Measurements from ENCODE around the gene MBOAT2. TPM values are rescaled to one million over a fixed set of nuclear protein-coding genes. Genes with fewer than 3 reads are reported as not detected.
A peak's percentile ranks its signal among the peaks of the same experiment; 100 is the strongest.
"Not testable (repeated sequence)": the region's sequence is repeated elsewhere in the genome, so short reads cannot be mapped to it uniquely, and the experiment has no call there.

Gene MBOAT2, protein sequence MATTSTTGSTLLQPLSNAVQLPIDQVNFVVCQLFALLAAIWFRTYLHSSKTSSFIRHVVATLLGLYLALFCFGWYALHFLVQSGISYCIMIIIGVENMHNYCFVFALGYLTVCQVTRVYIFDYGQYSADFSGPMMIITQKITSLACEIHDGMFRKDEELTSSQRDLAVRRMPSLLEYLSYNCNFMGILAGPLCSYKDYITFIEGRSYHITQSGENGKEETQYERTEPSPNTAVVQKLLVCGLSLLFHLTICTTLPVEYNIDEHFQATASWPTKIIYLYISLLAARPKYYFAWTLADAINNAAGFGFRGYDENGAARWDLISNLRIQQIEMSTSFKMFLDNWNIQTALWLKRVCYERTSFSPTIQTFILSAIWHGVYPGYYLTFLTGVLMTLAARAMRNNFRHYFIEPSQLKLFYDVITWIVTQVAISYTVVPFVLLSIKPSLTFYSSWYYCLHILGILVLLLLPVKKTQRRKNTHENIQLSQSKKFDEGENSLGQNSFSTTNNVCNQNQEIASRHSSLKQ
- 10 to 100 TPM; 24.2 to 24.8 TPM for total RNA-seq
- polyA plus RNA-seq (ENCODE audit: insufficient read depth, low read depth, low replicate concordance), result 21.2 TPM
- long read RNA-seq, donor 1, full-length matches to known transcripts, result 7 of 7 reads
- long read RNA-seq, donor 1, partial matches to known transcripts, result 0 of 7 reads
- long read RNA-seq, donor 1, other reads (novel, unspliced or antisense), result 0 of 7 reads
- long read RNA-seq, donor 2, partial matches to known transcripts, result 0 of 4 reads
- long read RNA-seq, donor 2, other reads (novel, unspliced or antisense), result 0 of 4 reads

DNA sequence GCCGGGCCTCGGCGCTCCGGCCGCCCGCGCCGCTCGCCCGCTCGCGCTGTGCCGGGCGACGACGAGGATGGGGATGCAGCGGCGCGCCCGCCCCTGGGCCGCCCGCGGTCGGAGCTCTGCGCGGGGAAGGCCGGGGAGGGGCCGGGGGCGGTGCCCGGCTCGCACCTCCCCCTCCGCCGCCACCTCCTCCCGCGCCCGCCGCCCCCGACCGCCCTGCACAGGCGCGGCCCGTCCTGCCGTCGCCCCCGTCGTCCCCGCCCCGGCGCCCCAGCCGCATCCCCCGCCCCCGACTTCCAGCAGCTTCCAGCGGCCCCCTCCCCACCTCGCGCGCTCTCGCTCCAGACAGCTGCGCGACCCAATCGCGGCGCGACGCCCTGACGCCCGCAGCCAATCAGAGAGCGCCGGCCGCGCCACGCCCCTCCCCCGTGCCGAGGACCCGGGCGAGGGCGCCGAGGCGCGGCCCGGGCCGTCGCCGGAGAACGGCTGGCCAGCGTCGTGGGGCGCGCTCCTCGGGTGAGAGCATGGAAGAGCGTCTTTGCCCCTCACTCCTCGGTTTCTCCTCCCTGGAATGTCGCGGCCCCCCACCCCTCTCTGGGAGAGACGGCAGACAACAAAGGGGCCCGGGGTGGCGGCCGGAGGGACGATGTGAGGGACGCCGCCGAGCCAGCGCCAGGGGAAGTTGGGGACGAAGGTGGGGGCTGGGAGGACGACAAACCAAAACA lies at the start of gene MBOAT2:
MBOAT2 (minus strand) TSS at position 69 of the 722 bp plus-strand sequence. CDS start 70 bp downstream, outside the sequence.
- 1 to 7% methylated on average over 7 to 39 of the region's 104 CpGs for WGBS, 2 donors
- Histone ChIP-seq H3K4me1 (no peaks in the 10 kb centered on the region), H3K27ac (peak within 1 kb of the TSS; percentile 63 to 84), H3K9me3 (no peaks in the 10 kb centered on the region), H3K4me3 (peak within 1 kb of the TSS; percentile 72 to 76), H3K36me3 (ENCODE audit: low read depth, missing control alignments) (no peaks in the 10 kb centered on the region), H3K27me3 (no peaks in the 10 kb centered on the region)
- intact Hi-C loops (cut with DNase I; ENCODE audit: low total_unique reads), result no loop called here
- TF ChIP-seq POLR2A (IDR thresholded peaks at IDR 0.05), result no peak
- DNase-seq, result peak; percentile 86

DNA sequence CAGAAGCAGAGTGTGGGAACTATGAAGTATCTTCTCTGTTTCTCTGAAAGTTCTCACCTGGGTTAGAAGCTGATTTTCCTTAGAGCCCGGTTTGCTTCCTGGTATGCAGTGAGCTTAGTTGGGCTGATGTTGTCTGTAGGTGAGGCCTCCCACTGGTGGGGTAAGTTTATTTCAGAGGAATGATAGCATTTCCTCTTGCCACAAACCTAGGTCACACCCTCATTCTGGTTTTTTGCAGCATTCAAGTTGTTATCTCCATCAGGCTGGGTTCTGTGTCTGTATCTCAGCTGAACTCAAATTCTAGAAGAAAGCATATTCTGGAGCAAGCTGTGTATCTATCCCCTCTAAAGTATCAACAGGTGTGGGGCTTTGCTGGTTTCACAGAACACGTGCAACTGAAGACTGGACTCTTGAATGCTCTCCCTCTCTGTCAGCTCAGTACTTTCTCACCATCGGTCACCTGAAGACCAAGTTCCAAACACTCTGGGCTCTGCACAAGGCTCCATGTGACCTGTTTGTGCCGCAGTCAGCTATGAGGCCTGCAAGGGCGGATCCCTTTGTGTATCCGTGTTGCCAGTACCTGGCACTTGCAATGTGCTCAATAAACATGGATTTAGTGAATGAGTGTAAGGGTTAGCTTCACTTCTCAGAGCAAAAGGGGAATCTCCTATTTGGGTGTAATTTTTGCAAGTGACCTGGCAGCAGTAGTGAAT lies 49.5 kb upstream of the MBOAT2 start:
- no peaks in the 10 kb centered on the region for H3K27me3 ChIP-seq
- no peaks in the 10 kb centered on the region for H3K36me3 ChIP-seq (ENCODE audit: low read depth, missing control alignments)
- no peak for DNase-seq
- WGBS, 2 donors, result 86 to 93% methylated on average over 6 of the region's 6 CpGs
- no peaks in the 10 kb centered on the region for H3K9me3 ChIP-seq
- H3K27ac ChIP-seq, result no peak overlapping the region
- TF ChIP-seq POLR2A (IDR thresholded peaks at IDR 0.05), result no peak
- TF ChIP-seq, protein P1, sequence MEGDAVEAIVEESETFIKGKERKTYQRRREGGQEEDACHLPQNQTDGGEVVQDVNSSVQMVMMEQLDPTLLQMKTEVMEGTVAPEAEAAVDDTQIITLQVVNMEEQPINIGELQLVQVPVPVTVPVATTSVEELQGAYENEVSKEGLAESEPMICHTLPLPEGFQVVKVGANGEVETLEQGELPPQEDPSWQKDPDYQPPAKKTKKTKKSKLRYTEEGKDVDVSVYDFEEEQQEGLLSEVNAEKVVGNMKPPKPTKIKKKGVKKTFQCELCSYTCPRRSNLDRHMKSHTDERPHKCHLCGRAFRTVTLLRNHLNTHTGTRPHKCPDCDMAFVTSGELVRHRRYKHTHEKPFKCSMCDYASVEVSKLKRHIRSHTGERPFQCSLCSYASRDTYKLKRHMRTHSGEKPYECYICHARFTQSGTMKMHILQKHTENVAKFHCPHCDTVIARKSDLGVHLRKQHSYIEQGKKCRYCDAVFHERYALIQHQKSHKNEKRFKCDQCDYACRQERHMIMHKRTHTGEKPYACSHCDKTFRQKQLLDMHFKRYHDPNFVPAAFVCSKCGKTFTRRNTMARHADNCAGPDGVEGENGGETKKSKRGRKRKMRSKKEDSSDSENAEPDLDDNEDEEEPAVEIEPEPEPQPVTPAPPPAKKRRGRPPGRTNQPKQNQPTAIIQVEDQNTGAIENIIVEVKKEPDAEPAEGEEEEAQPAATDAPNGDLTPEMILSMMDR (IDR thresholded peaks at IDR 0.05), result no peak
- intact Hi-C loops (cut with DNase I; ENCODE audit: low total_unique reads), result no loop called here
- no peaks in the 10 kb centered on the region for H3K4me1 ChIP-seq
- no peak overlapping the region for H3K4me3 ChIP-seq

DNA sequence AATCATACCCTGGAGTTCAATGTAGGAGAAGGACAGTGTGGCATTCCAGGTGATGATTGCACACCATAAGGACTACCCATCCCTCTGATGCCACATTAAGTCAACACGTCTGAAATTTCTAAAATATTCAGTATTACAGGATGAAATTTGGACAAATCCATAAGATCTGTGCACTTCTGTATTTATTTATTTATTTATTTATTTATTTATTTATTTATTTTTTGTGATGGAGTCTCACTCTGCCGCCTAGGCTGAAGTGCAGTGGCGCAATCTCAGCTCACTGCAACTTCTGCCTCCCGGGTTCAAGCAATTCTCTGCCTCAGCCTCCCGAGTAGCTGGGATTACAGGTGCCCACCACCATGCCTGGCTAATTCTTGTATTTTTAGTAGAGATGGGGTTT lies 48.0 kb upstream of the MBOAT2 start:
- H3K4me1 ChIP-seq; H3K9me3 ChIP-seq; DNase-seq; intact Hi-C loops (cut with DNase I; ENCODE audit: low total_unique reads); H3K27me3 ChIP-seq; H3K36me3 ChIP-seq (ENCODE audit: low read depth, missing control alignments); H3K27ac ChIP-seq; H3K4me3 ChIP-seq: not testable (repeated sequence)
- 93 to 96% methylated on average over 5 of the region's 5 CpGs for WGBS, 2 donors

DNA sequence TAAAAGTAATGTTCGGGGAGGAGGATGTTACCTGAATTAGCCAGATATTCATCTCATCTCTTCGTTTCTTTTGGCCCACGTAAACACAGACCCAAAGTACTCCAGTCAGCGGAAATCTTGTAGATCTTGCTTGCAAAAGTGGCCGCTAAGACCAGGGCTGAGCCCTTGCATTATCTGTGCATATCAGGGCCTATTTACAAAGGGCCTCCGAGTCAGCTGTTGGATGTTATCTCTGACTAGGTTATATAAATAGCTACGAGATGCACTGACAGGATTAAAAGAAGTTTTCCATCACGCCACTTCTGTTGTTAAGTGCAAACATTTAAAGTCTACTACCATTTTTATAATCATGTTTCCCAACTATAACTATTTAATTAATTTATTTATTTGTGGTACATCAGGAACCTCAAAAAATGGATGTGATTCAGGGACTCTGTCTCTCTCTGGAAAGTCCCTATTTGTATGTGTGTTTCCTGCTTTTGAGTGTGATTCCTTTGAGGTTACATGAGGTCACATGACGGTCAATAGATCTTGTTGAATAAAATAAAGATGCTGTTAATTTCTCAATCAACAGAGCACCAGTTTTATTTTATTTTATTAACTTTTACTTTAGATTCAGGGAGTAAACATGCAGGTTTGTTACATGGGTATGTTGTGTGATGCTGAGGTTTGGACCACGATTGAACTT lies 46.8 kb upstream of the MBOAT2 start:
- no peaks in the 10 kb centered on the region for H3K4me1 ChIP-seq
- 87% methylated on average over 10 of the region's 10 CpGs for WGBS, 2 donors
- intact Hi-C loops (cut with DNase I; ENCODE audit: low total_unique reads), result no loop called here
- no peaks in the 10 kb centered on the region for H3K9me3 ChIP-seq
- TF ChIP-seq POLR2A (IDR thresholded peaks at IDR 0.05), result no peak
- TF ChIP-seq, protein P1 (IDR thresholded peaks at IDR 0.05), result no peak
- H3K36me3 ChIP-seq (ENCODE audit: low read depth, missing control alignments), result no peaks in the 10 kb centered on the region
- no peak overlapping the region for H3K27ac ChIP-seq
- no peak overlapping the region for H3K4me3 ChIP-seq
- H3K27me3 ChIP-seq, result no peaks in the 10 kb centered on the region
- DNase-seq, result no peak

DNA sequence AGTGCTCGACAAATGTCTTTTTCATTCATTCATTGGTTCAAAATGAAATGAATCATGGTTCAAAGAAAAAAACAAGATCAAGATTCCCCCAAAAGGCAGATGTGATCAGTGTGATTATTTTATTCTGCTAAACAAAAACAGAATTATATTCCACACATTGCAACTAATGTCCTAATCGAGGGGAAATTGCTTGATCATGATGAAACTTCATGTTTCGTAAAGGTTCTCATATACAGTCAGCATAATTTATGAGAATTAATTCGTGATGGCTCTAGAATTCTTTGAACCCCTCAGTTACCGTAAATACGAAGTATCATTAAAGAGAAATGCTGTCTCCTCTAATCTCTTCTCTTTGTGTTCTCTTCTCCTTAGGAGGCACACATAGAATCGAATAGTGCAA lies 42.1 kb upstream of the MBOAT2 start:
- no peak overlapping the region for H3K4me3 ChIP-seq
- DNase-seq, result no peak
- no peaks in the 10 kb centered on the region for H3K36me3 ChIP-seq (ENCODE audit: low read depth, missing control alignments)
- H3K9me3 ChIP-seq, result no peaks in the 10 kb centered on the region
- H3K27ac ChIP-seq, result no peak overlapping the region
- WGBS, 2 donors, result 86 to 90% methylated on average over 7 of the region's 7 CpGs
- no peaks in the 10 kb centered on the region for H3K27me3 ChIP-seq
- no peaks in the 10 kb centered on the region for H3K4me1 ChIP-seq
- TF ChIP-seq, protein P1 (IDR thresholded peaks at IDR 0.05), result no peak
- TF ChIP-seq POLR2A (IDR thresholded peaks at IDR 0.05), result no peak
- intact Hi-C loops (cut with DNase I; ENCODE audit: low total_unique reads), result no loop called here

DNA sequence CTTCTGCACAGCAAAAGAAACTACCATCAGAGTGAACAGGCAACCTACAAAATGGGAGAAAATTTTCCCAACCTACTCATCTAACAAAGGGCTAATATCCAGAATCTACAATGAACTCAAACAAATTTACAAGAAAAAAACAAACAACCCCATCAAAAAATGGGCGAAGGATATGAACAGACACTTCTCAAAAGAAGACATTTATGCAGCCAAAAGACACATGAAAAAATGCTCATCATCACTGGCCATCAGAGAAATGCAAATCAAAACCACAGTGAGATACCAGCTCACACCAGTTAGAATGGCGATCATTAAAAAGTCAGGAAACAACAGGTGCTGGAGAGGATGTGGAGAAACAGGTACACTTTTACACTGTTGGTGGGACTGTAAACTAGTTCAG lies 40.0 kb upstream of the MBOAT2 start:
- intact Hi-C loops (cut with DNase I; ENCODE audit: low total_unique reads); H3K27ac ChIP-seq; DNase-seq; H3K9me3 ChIP-seq; H3K27me3 ChIP-seq; H3K36me3 ChIP-seq (ENCODE audit: low read depth, missing control alignments); H3K4me3 ChIP-seq; H3K4me1 ChIP-seq: not testable (repeated sequence)
- WGBS, 2 donors, result 93 to 94% methylated on average over 2 of the region's 2 CpGs

Data from testis (tissue), 5 donors.